ENCODE data around the gene NPAS3.

DNA sequence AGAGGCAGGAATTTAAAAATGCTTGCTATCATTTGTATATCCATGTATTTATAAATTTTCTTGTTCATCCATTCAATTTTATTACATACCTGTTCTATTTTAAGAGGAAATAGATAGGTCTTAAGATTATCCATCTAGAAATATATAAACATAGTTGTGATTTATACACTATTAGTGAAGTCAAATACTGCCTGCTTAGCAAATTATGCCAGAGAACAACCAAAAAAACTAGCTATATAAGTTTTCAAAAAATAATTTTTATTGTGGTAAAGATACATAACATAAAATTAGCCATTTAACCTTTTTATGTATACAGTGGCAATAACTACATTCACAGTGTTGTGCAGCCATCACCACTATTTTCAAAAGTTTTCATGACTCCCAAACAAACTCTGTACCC, 237.3 kb downstream of the NPAS3 start:
- TF ChIP-seq, protein P1, sequence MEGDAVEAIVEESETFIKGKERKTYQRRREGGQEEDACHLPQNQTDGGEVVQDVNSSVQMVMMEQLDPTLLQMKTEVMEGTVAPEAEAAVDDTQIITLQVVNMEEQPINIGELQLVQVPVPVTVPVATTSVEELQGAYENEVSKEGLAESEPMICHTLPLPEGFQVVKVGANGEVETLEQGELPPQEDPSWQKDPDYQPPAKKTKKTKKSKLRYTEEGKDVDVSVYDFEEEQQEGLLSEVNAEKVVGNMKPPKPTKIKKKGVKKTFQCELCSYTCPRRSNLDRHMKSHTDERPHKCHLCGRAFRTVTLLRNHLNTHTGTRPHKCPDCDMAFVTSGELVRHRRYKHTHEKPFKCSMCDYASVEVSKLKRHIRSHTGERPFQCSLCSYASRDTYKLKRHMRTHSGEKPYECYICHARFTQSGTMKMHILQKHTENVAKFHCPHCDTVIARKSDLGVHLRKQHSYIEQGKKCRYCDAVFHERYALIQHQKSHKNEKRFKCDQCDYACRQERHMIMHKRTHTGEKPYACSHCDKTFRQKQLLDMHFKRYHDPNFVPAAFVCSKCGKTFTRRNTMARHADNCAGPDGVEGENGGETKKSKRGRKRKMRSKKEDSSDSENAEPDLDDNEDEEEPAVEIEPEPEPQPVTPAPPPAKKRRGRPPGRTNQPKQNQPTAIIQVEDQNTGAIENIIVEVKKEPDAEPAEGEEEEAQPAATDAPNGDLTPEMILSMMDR (IDR thresholded peaks at IDR 0.05): no peak
- no peak for TF ChIP-seq POLR2A (IDR thresholded peaks at IDR 0.05)
